PC-9 (cell line): Measurements from ENCODE around the gene MED13L.

ENCODE experiments used
- EZH2 ChIP-seq: fragments of 200-600 bp; sonication (generic); IDR thresholded peaks from 2 replicates; pipeline ENCODE4 v1.8.0; 2017; ENCODE audit warnings: antibody characterized with exemption, low read depth
- TF ChIP-seq, protein P1 (sequence below): fragments of 200-600 bp; sonication (generic); conservative IDR thresholded peaks from 2 replicates; pipeline ENCODE4 v1.6.1; 2017; ENCODE audit warnings: mixed run types, antibody characterized with exemption, mild to moderate bottlenecking, moderate library complexity

DNA sequence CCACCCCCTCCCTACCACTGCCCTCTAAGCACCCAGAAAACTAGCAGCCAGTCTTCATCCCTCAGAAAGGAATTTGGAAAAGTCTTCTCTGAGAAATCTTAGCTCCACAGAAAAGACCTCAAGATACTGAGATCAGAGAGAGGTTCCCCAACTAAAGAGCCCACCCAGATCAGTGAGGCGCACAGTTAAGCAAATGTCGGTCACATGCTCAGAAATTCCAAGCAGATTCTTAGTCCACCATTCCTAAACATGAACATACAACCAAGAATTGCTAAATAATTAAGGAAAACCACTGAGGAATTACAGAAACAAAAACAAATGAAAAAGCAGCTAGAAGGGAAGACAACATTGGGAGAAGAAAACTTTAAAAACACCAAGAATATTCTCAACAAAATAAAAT lies 32.3 kb downstream of the MED13L start:
- TF ChIP-seq, protein P1, sequence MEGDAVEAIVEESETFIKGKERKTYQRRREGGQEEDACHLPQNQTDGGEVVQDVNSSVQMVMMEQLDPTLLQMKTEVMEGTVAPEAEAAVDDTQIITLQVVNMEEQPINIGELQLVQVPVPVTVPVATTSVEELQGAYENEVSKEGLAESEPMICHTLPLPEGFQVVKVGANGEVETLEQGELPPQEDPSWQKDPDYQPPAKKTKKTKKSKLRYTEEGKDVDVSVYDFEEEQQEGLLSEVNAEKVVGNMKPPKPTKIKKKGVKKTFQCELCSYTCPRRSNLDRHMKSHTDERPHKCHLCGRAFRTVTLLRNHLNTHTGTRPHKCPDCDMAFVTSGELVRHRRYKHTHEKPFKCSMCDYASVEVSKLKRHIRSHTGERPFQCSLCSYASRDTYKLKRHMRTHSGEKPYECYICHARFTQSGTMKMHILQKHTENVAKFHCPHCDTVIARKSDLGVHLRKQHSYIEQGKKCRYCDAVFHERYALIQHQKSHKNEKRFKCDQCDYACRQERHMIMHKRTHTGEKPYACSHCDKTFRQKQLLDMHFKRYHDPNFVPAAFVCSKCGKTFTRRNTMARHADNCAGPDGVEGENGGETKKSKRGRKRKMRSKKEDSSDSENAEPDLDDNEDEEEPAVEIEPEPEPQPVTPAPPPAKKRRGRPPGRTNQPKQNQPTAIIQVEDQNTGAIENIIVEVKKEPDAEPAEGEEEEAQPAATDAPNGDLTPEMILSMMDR = no peak
- TF ChIP-seq EZH2 = no peak
